ENCODE results near the gene CYP19A1.

GRCh38 chr15:51356147-51356546, 17.8 kb upstream of the CYP19A1 start:
- TF ChIP-seq, protein P1, sequence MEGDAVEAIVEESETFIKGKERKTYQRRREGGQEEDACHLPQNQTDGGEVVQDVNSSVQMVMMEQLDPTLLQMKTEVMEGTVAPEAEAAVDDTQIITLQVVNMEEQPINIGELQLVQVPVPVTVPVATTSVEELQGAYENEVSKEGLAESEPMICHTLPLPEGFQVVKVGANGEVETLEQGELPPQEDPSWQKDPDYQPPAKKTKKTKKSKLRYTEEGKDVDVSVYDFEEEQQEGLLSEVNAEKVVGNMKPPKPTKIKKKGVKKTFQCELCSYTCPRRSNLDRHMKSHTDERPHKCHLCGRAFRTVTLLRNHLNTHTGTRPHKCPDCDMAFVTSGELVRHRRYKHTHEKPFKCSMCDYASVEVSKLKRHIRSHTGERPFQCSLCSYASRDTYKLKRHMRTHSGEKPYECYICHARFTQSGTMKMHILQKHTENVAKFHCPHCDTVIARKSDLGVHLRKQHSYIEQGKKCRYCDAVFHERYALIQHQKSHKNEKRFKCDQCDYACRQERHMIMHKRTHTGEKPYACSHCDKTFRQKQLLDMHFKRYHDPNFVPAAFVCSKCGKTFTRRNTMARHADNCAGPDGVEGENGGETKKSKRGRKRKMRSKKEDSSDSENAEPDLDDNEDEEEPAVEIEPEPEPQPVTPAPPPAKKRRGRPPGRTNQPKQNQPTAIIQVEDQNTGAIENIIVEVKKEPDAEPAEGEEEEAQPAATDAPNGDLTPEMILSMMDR (IDR thresholded peaks at IDR 0.05) = no peak
- TF ChIP-seq MXI1 (IDR thresholded peaks at IDR 0.05; ENCODE audit: low read depth, low read length) (no peak), RXRA (IDR thresholded peaks at IDR 0.05; ENCODE audit: borderline replicate concordance, low read depth) (no peak), IRF3 (IDR thresholded peaks at IDR 0.05; ENCODE audit: low read depth, low read length) (no peak), EZH2phosphoT487 (IDR thresholded peaks at IDR 0.05; ENCODE audit: borderline replicate concordance, low read depth) (no peak), POLR2AphosphoS5 (IDR thresholded peaks at IDR 0.05; ENCODE audit: low read depth, low read length) (no peak)

All from SK-N-SH (cell line).